Ectodermal cell (in vitro differentiated cells): ENCODE results near the gene TMEM114.
"Not testable (repeated sequence)": the region's sequence is repeated elsewhere in the genome, so short reads cannot be mapped to it uniquely, and the experiment has no call there.

Source experiments
- H3K27ac ChIP-seq: 2 replicates; pipeline ENCODE4 v1.7.0; 2013; ENCODE audit warnings: mild to moderate bottlenecking, low read depth, low read length; ENCODE audit not compliant: insufficient read depth, poor library complexity, severe bottlenecking
- H3K27me3 ChIP-seq: 2 replicates; pipeline ENCODE4 v1.7.0; 2013; ENCODE audit warnings: mild to moderate bottlenecking, low read length; ENCODE audit not compliant: insufficient read depth, control insufficient read depth, poor library complexity, severe bottlenecking
- H3K36me3 ChIP-seq: one replicate; pipeline ENCODE4 v1.7.0; 2013; ENCODE audit warnings: low read length; ENCODE audit not compliant: control insufficient read depth, insufficient read depth
- H3K4me1 ChIP-seq: one replicate; pipeline ENCODE4 v1.7.0; 2013; ENCODE audit warnings: low read length; ENCODE audit not compliant: control insufficient read depth, insufficient read depth
- H3K4me3 ChIP-seq: 2 replicates; pipeline ENCODE4 v1.7.0; 2013; ENCODE audit warnings: low read depth, low read length, control low read depth; ENCODE audit not compliant: insufficient read depth
- H3K9me3 ChIP-seq: 2 replicates; pipeline ENCODE4 v1.7.0; 2013; ENCODE audit warnings: mild to moderate bottlenecking, low read length, moderate library complexity; ENCODE audit not compliant: control insufficient read depth
- WGBS, 2 experiments: methylation state at CpG; one replicate each; pipeline ENCODE4 v1.1.7; 2013; ENCODE audit warnings: missing lambda C conversion rate in 2 of 2; 5-methylcytosine and 5-hydroxymethylcytosine counted together

TMEM114 gene

DNA sequence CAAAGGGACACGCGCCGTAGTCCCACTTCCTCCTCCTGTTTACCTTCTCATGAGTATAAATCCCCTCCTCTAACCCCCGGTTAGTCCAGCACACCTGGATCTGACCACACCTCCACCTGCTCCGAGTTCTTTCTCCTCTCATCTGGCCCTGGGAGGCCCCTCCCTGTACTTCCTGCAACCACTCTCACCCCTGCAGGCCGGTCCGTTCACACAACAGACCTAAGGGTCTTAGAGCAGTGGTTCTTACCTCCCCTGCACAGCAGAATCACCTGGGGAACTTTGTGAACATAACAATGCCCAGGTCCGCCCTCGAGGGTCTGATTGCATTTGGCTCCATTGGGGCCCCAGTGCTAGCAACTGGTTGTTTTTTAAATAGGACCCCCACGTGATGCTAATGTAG, 24.8 kb downstream of the TMEM114 start:
- Histone ChIP-seq H3K36me3 (no peaks in the 10 kb centered on the region), H3K9me3 (no peaks in the 10 kb centered on the region), H3K27me3 (no peaks in the 10 kb centered on the region), H3K4me3 (no peak overlapping the region), H3K27ac (no peak overlapping the region), H3K4me1 (peaks cover 2% of the 10 kb centered on the region)
- 17 to 19% methylated on average over 10 of the region's 10 CpGs for WGBS, 2 experiments

DNA sequence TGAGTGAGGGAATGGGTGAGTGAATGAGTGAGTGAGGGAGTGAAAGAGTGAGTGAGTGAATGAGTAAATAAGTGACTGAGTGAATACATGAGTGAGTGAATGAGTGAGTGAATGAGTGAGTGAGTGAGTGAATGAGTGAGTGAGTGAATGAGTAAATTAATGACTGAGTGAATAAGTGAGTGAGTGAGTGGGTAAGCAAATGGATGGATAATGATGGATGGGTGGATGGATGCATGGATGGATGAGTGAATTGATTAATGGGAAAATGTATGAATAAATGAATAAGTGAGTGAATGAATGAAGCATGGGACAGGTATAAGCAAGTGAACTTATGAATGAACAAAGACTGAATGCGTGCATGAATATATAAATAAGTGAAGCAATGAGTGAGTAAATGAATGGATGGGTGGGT, 25.4 kb downstream of the TMEM114 start:
- Histone ChIP-seq H3K9me3 (no peaks in the 10 kb centered on the region), H3K27ac (no peak overlapping the region), H3K36me3 (no peaks in the 10 kb centered on the region), H3K4me3 (no peak overlapping the region), H3K4me1 (no peaks in the 10 kb centered on the region), H3K27me3 (no peaks in the 10 kb centered on the region)
- 86 to 97% methylated on average over 1 of the region's 1 CpG for WGBS, 2 experiments

DNA sequence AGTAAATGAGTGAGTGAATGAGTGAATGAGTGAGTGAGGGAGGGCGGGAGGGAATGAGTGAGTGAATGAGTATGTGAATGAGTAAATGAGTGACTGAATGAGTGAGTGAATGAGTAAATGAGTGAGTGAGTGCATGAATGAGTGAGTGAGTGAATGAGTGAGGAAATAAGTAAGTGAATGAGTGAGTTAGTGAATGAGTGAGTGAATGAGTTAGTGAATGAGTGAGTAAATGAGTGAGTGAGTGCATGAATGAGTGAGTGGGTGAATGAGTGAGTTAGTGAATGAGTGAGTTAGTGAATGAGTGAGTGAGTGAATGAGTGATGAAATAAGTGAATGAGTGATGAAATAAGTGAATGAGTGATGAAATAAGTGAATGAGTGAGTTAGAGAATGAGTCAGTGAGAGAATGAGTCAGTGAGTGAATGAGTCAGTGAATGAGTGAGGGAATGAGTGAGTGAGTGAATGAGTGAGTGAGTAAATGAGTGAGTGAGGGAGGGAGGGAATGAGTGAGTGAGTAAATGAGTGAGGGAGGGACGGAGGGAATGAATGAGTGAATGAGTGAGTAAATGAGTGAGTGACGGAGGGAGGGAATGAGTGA, 26.3 kb downstream of the TMEM114 start:
- H3K4me3 ChIP-seq, H3K36me3 ChIP-seq, H3K9me3 ChIP-seq, H3K27me3 ChIP-seq, H3K4me1 ChIP-seq, H3K27ac ChIP-seq: not testable (repeated sequence)
- 74 to 82% methylated on average over 3 of the region's 3 CpGs for WGBS, 2 experiments

DNA sequence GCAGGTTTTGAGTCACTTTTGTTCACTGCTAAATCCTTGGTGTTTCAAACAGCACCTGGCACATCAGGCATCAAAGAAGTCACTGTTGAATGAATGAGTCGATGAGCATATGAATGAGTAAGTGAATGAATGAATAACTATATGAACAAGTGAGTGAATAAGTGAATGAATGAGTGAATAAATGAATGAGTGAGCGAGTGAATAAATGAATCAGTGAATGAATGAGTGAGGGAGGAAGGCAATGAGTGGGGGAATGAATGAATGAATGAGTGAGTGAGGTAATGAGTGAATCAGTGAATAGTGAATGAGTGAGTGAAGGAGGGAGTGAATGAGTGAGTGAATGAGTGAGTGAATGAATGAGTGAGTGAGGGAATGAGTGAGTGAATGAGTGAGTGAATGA, 28.8 kb downstream of the TMEM114 start:
- Histone ChIP-seq H3K9me3 (no peaks in the 10 kb centered on the region), H3K4me1 (no peaks in the 10 kb centered on the region), H3K4me3 (no peak overlapping the region), H3K36me3 (no peaks in the 10 kb centered on the region), H3K27ac (no peak overlapping the region), H3K27me3 (no peaks in the 10 kb centered on the region)
- WGBS, 2 experiments: 88 to 90% methylated on average over 2 of the region's 2 CpGs

DNA sequence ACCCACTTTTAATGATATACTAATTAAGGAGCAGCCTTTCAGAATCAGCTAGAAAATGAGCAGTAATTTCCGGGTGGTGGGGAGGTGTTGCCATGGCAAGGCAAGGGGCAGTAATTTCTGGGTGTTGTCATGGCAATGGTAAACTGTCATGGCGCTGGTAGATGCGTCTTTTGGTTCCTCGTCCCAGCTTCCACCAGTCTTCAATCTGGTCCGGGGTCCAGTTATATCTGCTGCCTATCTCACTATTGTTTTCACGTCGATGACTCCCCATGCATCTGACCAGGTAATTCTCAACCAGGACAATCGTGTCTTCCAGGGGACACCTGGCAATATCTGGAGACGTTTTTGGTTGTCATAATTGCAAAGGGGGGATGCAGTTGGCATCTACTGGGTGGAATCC, 34.9 kb downstream of the TMEM114 start:
- Histone ChIP-seq H3K27me3 (peaks cover 4% of the 10 kb centered on the region), H3K27ac (no peak overlapping the region), H3K9me3 (no peaks in the 10 kb centered on the region), H3K4me3 (no peak overlapping the region), H3K36me3 (no peaks in the 10 kb centered on the region), H3K4me1 (peaks cover 5% of the 10 kb centered on the region)
- 93 to 94% methylated on average over 9 of the region's 9 CpGs for WGBS, 2 experiments

DNA sequence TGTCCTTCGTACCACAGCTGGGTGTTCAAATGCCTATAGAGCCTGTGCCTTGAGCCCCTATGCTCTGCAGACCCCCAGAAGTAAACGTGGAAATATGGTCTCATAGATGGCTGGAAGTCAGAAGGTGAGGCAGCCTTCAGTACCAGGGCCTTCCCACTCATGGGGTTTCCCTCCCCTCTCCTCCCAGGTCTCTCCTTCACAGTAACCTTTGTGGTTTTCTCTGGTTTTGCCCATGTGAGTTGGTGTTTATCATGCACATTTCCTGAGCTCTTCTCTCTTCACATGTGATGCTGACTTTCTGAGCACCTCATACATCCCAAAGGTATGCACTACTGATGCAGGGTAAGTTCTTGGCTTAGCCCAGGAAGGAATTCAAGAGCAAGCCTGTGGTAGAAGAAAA, 35.4 kb downstream of the TMEM114 start:
- Histone ChIP-seq H3K4me1 (peaks cover 5% of the 10 kb centered on the region), H3K27ac (no peak overlapping the region), H3K9me3 (no peaks in the 10 kb centered on the region), H3K4me3 (no peak overlapping the region), H3K36me3 (no peaks in the 10 kb centered on the region), H3K27me3 (peaks cover 4% of the 10 kb centered on the region)
- WGBS, 2 experiments: 86 to 91% methylated on average over 2 of the region's 2 CpGs

DNA sequence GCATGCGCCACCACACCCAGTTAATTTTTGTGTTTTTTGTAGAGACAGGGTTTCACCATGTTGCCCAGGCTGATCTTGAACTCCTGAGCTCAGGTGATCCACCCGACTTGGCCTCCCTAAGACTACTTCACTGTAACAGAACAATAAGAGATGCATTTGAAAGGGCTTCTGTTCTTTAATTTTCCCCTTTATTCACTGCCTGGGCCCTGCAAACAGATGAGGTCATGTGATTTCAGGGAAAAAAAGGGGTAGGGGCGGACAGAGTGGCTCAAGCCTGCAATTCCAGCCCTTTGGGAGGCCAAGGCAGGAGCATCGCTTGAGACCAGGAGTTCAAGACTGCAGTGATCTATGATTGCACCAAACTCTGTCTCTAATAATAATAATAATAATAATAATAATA, 36.3 kb downstream of the TMEM114 start:
- H3K9me3 ChIP-seq: no peaks in the 10 kb centered on the region
- H3K27me3 ChIP-seq: peaks cover 4% of the 10 kb centered on the region
- H3K36me3 ChIP-seq: no peaks in the 10 kb centered on the region
- 67 to 74% methylated on average over 4 of the region's 4 CpGs for WGBS, 2 experiments
- H3K4me1 ChIP-seq: peaks cover 5% of the 10 kb centered on the region
- H3K27ac ChIP-seq: no peak overlapping the region
- no peak overlapping the region for H3K4me3 ChIP-seq

DNA sequence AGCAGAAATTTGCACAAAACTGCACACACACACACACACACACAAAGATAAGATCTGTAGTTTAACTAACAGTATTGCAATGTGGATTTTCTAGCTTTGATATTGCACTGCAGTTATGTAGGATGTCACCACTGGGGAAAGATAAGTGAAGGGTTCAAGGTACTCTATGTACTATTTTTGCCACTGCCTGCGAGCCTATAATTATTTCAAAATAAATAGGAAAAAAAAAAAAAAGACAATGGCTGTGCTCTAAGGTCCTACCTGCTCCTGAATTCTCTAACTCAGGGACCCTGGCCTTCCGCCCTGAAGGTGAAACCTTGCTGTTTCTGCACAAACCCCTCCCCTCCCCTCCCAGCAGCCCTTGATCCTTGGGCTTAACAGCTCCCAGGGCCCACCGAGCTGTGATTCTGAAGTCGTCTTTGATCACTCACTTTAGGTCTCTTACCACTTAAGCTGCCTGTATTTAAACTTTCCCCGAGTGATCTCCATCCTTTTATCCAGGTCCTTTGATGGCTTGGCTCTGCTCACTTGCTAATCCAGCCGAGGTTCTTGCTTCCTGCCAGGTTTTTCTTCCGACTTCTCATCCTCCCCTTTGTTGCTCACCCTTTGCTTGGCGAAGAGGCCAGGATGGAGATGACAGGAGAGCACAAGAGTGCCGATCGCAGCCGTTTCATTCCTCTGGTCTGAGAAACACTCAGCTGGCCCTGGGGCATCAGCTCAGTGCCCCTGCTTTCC, 37.7 kb downstream of the TMEM114 start:
- Histone ChIP-seq H3K36me3 (no peaks in the 10 kb centered on the region), H3K27me3 (peaks cover 4% of the 10 kb centered on the region), H3K9me3 (no peaks in the 10 kb centered on the region), H3K27ac (no peak overlapping the region), H3K4me1 (peaks cover 5% of the 10 kb centered on the region), H3K4me3 (no peak overlapping the region)
- whole genome bisulfite sequencing, 2 experiments: 10 to 14% methylated on average over 10 to 11 of the region's 11 CpGs

DNA sequence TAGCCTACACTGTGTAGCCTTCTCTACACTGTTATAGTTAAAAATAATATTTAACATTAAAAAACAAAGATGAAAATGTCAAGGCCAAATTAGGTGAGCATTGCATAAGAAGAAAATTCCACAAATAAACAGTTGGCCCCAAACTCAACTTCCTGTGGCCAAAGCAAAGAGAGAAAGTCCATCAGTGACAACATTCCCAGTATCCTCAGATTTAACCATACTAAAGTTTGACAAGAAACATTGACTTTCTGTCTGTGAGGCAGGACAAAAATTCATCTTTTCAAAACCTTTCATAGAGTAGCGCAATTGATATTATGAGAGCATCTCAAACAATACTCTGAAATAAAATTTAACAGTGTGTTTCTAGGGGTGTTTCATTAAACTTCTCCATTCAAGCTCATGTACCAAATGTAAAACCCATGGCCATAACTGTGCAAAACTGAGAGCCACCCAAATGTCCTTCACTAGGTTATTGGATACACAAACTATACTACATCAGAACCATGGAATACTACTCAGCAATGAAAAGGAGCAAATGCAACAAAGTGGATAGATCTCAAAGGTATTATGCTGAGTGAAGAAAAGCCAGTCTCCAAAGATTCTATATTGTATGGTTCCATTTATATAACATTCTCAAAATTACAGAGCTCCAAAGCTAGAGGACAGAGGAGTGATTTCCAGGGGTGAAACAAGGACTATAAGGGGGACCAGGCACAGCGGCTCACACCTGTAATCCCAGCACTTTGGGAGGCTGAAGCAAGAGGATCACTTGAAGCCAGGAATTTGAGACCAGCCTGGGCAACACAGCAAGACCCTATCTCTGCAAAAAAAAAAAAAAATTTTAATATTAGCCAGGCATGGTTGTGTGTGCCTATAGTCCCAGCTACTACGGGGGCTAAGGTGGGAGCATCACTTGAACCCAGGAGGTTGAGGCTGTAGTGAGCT, 38.7 kb downstream of the TMEM114 start:
- Histone ChIP-seq H3K27me3 (peaks cover 4% of the 10 kb centered on the region), H3K36me3 (no peaks in the 10 kb centered on the region), H3K4me3 (no peak overlapping the region), H3K27ac (no peak overlapping the region), H3K9me3 (no peaks in the 10 kb centered on the region), H3K4me1 (peaks cover 5% of the 10 kb centered on the region)
- 86 to 95% methylated on average over 2 to 3 of the region's 3 CpGs for WGBS, 2 experiments
